Heart left ventricle (tissue), 16 donors: ENCODE results near the gene TRIM52. TPM values are rescaled to one million over a fixed set of nuclear protein-coding genes. Genes with fewer than 3 reads are reported as not detected.
"Not testable (repeated sequence)": the region's sequence is repeated elsewhere in the genome, so short reads cannot be mapped to it uniquely, and the experiment has no call there.

Experiments used
- ATAC-seq, 4 donors: fragments of 200-7000 bp; cut with Tn5 transposase; one replicate each; pipeline ENCODE4 v1.9.1; 2020 to 2022; ENCODE audit warnings: moderate library complexity in 4 of 4, mild to moderate bottlenecking in 3 of 4, moderate number of reproducible peaks in 1 of 4
- DNase-seq, 5 donors: peaks; one replicate each; pipeline ENCODE4 v3.0.0-alpha.2; 2020
- H3K27ac ChIP-seq, 12 donors: fragments of 200-600 bp; sonication (generic) in 4 of 12; one replicate each; pipeline versions ENCODE4 v1.5.0 to v1.8.0; 2016 to 2022; ENCODE audit warnings: mild to moderate bottlenecking in 2 of 12
- H3K27me3 ChIP-seq, 9 donors: fragments of 200-600 bp; sonication (generic) in 2 of 9; one replicate each; pipeline versions ENCODE4 v1.5.1 to v1.8.0; 2016 to 2022; ENCODE audit warnings: mild to moderate bottlenecking in 3 of 9
- H3K36me3 ChIP-seq, 9 donors: fragments of 200-600 bp; sonication (generic) in 2 of 9; one replicate each; pipeline versions ENCODE4 v1.5.0 to v1.8.0; 2018 to 2022; ENCODE audit warnings: mild to moderate bottlenecking in 2 of 9
- H3K4me1 ChIP-seq, 12 donors: fragments of 200-600 bp; sonication (generic) in 4 of 12; one replicate each; pipeline versions ENCODE4 v1.5.0 to v1.8.0; 2016 to 2022; ENCODE audit warnings: mild to moderate bottlenecking in 3 of 12
- H3K4me3 ChIP-seq, 12 donors: fragments of 200-600 bp; sonication (generic) in 4 of 12; one replicate each; pipeline versions ENCODE4 v1.5.0 to v1.8.0; 2017 to 2022; ENCODE audit warnings: mild to moderate bottlenecking in 9 of 12, moderate library complexity in 4 of 12
- H3K9me3 ChIP-seq, 12 donors: fragments of 200-600 bp; sonication (generic) in 4 of 12; one replicate each; pipeline versions ENCODE4 v1.5.0 to v1.8.0; 2016 to 2022; ENCODE audit warnings: mild to moderate bottlenecking in 1 of 12
- POLR2A ChIP-seq, 2 donors: fragments of 450-650 bp; IDR thresholded peaks; one replicate each; pipeline ENCODE4 v1.6.1; 2017; ENCODE audit warnings: antibody characterized with exemption in 2 of 2, mild to moderate bottlenecking in 2 of 2, moderate library complexity in 2 of 2
- WGBS, 4 donors: extraction: QIAGEN DNeasy Blood & Tissue Kit in 2 of 4; methylation state at CpG; one replicate each; pipeline versions ENCODE4 v1.1.5 to v1.1.7; 2013 to 2018; 5-methylcytosine and 5-hydroxymethylcytosine counted together
- intact Hi-C, 10 donors: fragments of 100-400 bp; cut with DNase I; formaldehyde crosslinking; loops; one replicate each; pipeline versions ENCODE4 v1.11.1 to v1.14.2; 2022
- polyA plus RNA-seq, 2 donors: library from polyadenylated mRNA; stranded (reverse); fragments of 200-250 nt; gene quantifications; one replicate each; pipeline ENCODE4 v1.2.3, GENCODE V29; 2013
- total RNA-seq, 9 donors: library from RNA; depleted of rRNA in 2 of 9; stranded (reverse); fragments of >200 nt in 2 of 9; fragmentation: NEBNext Ultra II Directional in 3 of 9; extraction: Animal tissue kit (Norgen Biotek cat#: 25700) in 3 of 9; gene quantifications; one replicate each; pipeline versions ENCODE4 v1.1.0 to v1.2.4, GENCODE V29; 2016 to 2023
- TF ChIP-seq, protein P1 (sequence below), 12 donors: fragments of 200-600 bp; sonication (generic) in 4 of 12; IDR thresholded peaks; one replicate each; pipeline versions ENCODE4 v1.5.0 to v1.8.0; 2018 to 2022; ENCODE audit warnings: antibody characterized with exemption in 12 of 12, mild to moderate bottlenecking in 5 of 12
- donor health status: ischemic (EF 13 %, LVEDD 7.1; RV severe dilation, severe dysfunction).
- donor health status: healthy with polysubstance abuse.
- donor health status: DM: no; HTN: yes; CAD: no.
- donor health status: DM: no; HTN: no; CAD: no.
- donor health status: ischemic (EF 25% LVEDD 6.9; RV normal size, moderate dysfunction).
- donor health status: ischemic (EF 25% LVEDD 5.7; RV mildly dilated, moderate dysfunction).
- donor health status: healthy.
- donor health status: DM: yes; HTN: yes; CAD: no.
- donor health status: ischemic (EF 35%, LVEDD 5.7; RV mildly dilated, moderate dysfunction).
- donor health status: nonischemic (EF 11% LVEDD 7.7; RV severe dilation, severe dysfunction).
- donor health status: DM: yes; HTN: yes; CAD: no.
- donor health status: PGD.
- donor health status: ischemic (EF 29% LVEDD 5.4; RV normal size, mild dysfunction).
- donor health status: nonischemic (EF 23%, LVEDD 6.1; RV moderate dilation, normal function).

Gene TRIM52
- total and polyA plus RNA-seq, 11 donors = 5.6 to 12.8 (median 7.6) TPM

DNA sequence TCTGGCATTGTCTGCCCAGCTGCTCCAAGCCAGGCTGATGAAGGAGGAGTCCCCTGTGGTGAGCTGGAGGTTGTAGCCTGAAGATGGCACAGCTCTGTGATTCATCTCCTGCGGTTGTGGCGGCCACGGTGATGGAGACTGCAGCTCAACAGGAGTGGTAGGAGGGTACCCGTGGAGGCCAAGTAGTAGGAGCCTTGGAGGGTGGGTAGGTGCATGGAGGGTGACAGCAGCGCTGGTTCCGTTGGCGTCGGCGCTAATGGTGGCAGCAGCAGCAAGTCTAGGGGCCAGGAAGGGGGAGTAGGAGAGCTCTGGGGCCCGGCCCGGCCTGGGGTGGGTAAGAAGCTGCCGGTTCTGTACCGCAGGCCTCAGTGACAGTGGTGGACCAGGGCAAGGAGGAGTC, 22.4 kb upstream of the TRIM52 start:
- no peak for TF ChIP-seq POLR2A (IDR thresholded peaks at IDR 0.05)
- TF ChIP-seq, protein P1, sequence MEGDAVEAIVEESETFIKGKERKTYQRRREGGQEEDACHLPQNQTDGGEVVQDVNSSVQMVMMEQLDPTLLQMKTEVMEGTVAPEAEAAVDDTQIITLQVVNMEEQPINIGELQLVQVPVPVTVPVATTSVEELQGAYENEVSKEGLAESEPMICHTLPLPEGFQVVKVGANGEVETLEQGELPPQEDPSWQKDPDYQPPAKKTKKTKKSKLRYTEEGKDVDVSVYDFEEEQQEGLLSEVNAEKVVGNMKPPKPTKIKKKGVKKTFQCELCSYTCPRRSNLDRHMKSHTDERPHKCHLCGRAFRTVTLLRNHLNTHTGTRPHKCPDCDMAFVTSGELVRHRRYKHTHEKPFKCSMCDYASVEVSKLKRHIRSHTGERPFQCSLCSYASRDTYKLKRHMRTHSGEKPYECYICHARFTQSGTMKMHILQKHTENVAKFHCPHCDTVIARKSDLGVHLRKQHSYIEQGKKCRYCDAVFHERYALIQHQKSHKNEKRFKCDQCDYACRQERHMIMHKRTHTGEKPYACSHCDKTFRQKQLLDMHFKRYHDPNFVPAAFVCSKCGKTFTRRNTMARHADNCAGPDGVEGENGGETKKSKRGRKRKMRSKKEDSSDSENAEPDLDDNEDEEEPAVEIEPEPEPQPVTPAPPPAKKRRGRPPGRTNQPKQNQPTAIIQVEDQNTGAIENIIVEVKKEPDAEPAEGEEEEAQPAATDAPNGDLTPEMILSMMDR (IDR thresholded peaks at IDR 0.05) = no peak
- DNase-seq (no peak), ATAC-seq (no peak)
- H3K36me3 ChIP-seq = no peaks in the 10 kb centered on the region
- H3K27ac ChIP-seq = no peak overlapping the region
- no peaks in the 10 kb centered on the region for H3K27me3 ChIP-seq
- WGBS, 4 donors = 84 to 93% (median 89%) methylated on average over 13 of the region's 13 CpGs
- intact Hi-C loops = no loop called here
- H3K4me1 ChIP-seq = no peaks in the 10 kb centered on the region
- no peak overlapping the region for H3K4me3 ChIP-seq
- H3K9me3 ChIP-seq = no peaks in the 10 kb centered on the region

DNA sequence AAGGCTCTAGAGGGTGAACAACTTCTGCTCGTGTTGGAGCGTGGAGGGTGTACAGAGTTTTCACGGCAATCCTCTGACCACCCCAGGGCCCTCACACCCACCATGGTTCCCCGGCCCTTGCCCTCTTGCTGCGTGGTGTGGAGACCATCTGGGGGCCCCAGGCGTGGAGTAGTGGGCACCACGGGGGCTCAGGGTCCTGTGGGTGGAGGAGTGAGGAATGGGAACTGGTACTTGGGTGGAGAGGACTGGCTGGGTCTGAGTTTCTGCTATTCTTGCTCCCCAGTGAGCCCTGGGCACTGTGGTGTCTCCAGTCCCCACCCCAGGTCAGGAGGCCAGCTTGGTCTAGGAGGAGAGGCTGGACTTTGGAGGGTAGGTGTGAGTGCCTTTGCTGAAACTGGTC, 21.9 kb upstream of the TRIM52 start:
- no peak for DNase-seq
- H3K4me1 ChIP-seq = no peaks in the 10 kb centered on the region
- no peaks in the 10 kb centered on the region for H3K9me3 ChIP-seq
- H3K4me3 ChIP-seq = no peak overlapping the region
- 89 to 100% (median 94%) methylated on average over 4 to 7 of the region's 7 CpGs for WGBS, 4 donors
- H3K27ac ChIP-seq = no peak overlapping the region
- no peak for TF ChIP-seq POLR2A (IDR thresholded peaks at IDR 0.05)
- TF ChIP-seq, protein P1 (IDR thresholded peaks at IDR 0.05) = no peak
- ATAC-seq = no peak
- no peaks in the 10 kb centered on the region for H3K36me3 ChIP-seq
- H3K27me3 ChIP-seq = no peaks in the 10 kb centered on the region
- intact Hi-C loops = no loop called here

DNA sequence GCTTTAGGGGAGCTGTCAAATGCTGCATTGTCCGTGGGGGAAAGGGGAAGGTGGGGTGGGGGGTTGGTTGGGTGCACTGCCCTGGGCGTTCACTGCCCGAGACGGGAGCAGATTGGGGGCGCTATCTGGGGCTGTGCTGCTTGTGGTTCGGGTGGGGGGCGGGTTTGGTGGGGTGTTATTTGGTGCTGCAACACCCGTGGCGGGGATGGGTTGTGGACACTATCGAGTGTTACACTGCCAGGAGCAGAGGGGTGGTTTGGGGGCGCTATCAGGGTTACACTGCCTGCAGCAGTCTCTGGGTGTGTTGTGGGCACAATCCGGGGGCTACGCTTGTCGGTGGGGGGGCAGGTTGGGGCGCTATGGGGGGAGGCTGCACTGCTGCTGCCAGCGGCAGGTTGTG, 21.5 kb upstream of the TRIM52 start:
- H3K36me3 ChIP-seq, H3K27me3 ChIP-seq, H3K4me3 ChIP-seq, H3K4me1 ChIP-seq, DNase-seq, H3K27ac ChIP-seq, H3K9me3 ChIP-seq, intact Hi-C loops, ATAC-seq: not testable (repeated sequence)
- 84 to 91% (median 86%) methylated on average over 10 to 16 of the region's 16 CpGs for WGBS, 4 donors

DNA sequence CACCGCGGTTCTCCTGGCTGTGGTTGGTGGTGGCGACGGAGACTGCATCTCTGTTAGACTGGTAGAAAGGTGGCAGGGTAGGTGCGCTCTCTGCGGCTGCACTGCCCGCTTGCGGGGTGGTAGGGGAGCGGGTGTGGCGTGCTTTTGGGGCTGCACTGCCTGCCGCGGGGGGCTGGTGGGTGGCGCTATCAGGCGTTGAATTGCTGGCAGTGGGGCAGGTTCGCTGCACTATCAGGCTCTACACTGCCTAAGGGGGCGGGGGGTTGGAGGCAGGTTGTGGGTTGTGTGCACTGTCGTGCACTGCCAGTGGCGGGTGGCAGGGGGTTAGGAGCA, 21.0 kb upstream of the TRIM52 start:
- Histone ChIP-seq H3K4me1 (no peaks in the 10 kb centered on the region), H3K27ac (no peak overlapping the region), H3K36me3 (no peaks in the 10 kb centered on the region), H3K9me3 (no peaks in the 10 kb centered on the region), H3K4me3 (no peak overlapping the region), H3K27me3 (no peaks in the 10 kb centered on the region)
- 92 to 95% (median 94%) methylated on average over 8 to 18 of the region's 18 CpGs for WGBS, 4 donors
- intact Hi-C loops = no loop called here
- ATAC-seq (no peak), DNase-seq (no peak)
- TF ChIP-seq, protein P1 (IDR thresholded peaks at IDR 0.05) = no peak
- no peak for TF ChIP-seq POLR2A (IDR thresholded peaks at IDR 0.05)
